IMR-90 (cell line): ENCODE results near the gene PLPPR3. TPM values are rescaled to one million over a fixed set of nuclear protein-coding genes. Genes with fewer than 3 reads are reported as not detected.

ENCODE experiments used
- ATAC-seq: fragments of 200-7000 bp; cut with Tn5 transposase; 2 replicates; pipeline ENCODE4 v1.9.1; 2020; ENCODE audit warnings: low read depth, mild to moderate bottlenecking, moderate library complexity
- BruUV-seq: library from RNA; stranded (reverse); fragments of 400-500 nt; replicated peaks from 2 replicates; lab custom pipeline; 2021; lab: Mats Ljungman, UMichigan
- CTCF ChIA-PET: fragments of 300-600 bp; formaldehyde crosslinking; extraction: SDS; loops from one replicate; lab custom pipeline; 2021; ENCODE audit warnings: antibody characterized with exemption; lab: Yijun Ruan, JAX
- POLR2A ChIA-PET: fragments of 300-600 bp; sonication (Branson Sonifier 250); formaldehyde crosslinking; loops from one replicate; lab custom pipeline; 2022; ENCODE audit warnings: antibody characterized with exemption; ENCODE audit not compliant: unreplicated experiment; lab: Charles Lee
- DNase-seq: peaks from one replicate; pipeline ENCODE4 v3.0.0; 2013
- H2AFZ ChIP-seq: replicated peaks from 2 replicates; pipeline ENCODE3; 2013; ENCODE audit warnings: low read length, mild to moderate bottlenecking; ENCODE audit not compliant: poor library complexity
- H2AK5ac ChIP-seq: 2 replicates; pipeline ENCODE4 v1.6.1; 2013; ENCODE audit warnings: low read depth, low read length, inconsistent platforms
- H2AK9ac ChIP-seq: replicated peaks from 2 replicates; pipeline ENCODE3; 2013; ENCODE audit warnings: mild to moderate bottlenecking, low read depth, low read length, moderate library complexity; ENCODE audit not compliant: poor library complexity
- H2BK120ac ChIP-seq: 2 replicates; pipeline ENCODE4 v1.6.1; 2013; ENCODE audit warnings: low read depth, low read length, inconsistent platforms
- H2BK15ac ChIP-seq: 3 replicates; pipeline ENCODE4 v1.6.1; 2013; ENCODE audit warnings: low read depth, low read length, inconsistent platforms
- H2BK20ac ChIP-seq: 2 replicates; pipeline ENCODE4 v1.6.1; 2013; ENCODE audit warnings: low read depth, mild to moderate bottlenecking, inconsistent platforms, low read length, moderate library complexity
- H2BK5ac ChIP-seq: 2 replicates; pipeline ENCODE4 v1.6.1; 2013; ENCODE audit warnings: mild to moderate bottlenecking, low read depth, low read length, inconsistent platforms; ENCODE audit not compliant: poor library complexity, severe bottlenecking
- H3K14ac ChIP-seq: replicated peaks from 2 replicates; pipeline ENCODE4 v1.6.1; 2013; ENCODE audit warnings: low read depth, low read length, inconsistent platforms
- H3K18ac ChIP-seq: 2 replicates; pipeline ENCODE4 v1.6.1; 2013; ENCODE audit warnings: low read depth, low read length, control low read depth
- H3K23ac ChIP-seq: 2 replicates; pipeline ENCODE4 v1.6.1; 2013; ENCODE audit warnings: low read depth, low read length, inconsistent platforms
- H3K27ac ChIP-seq: 2 replicates; pipeline ENCODE4 v1.5.1; 2013; ENCODE audit warnings: mild to moderate bottlenecking, control low read depth, low read length; ENCODE audit not compliant: insufficient read depth
- H3K27me3 ChIP-seq: 2 replicates; pipeline ENCODE4 v1.6.1; 2013; ENCODE audit warnings: low read length; ENCODE audit not compliant: control insufficient read depth, insufficient read depth
- H3K36me3 ChIP-seq: 2 replicates; pipeline ENCODE4 v1.6.1; 2013; ENCODE audit warnings: low read length, mixed read lengths; ENCODE audit not compliant: control insufficient read depth, insufficient read depth
- H3K4ac ChIP-seq: 2 replicates; pipeline ENCODE4 v1.6.1; 2013; ENCODE audit warnings: low read depth, low read length, inconsistent platforms
- H3K4me1 ChIP-seq: 2 replicates; pipeline ENCODE4 v1.6.1; 2013; ENCODE audit warnings: low read length, mixed read lengths; ENCODE audit not compliant: control insufficient read depth, insufficient read depth
- H3K4me2 ChIP-seq: 2 replicates; pipeline ENCODE4 v1.6.1; 2013; ENCODE audit warnings: low read depth, mild to moderate bottlenecking, control low read depth, low read length, moderate library complexity
- H3K4me3 ChIP-seq: 2 replicates; pipeline ENCODE4 v1.5.1; 2013; ENCODE audit warnings: low read depth, mild to moderate bottlenecking, control low read depth, low read length, moderate library complexity; ENCODE audit not compliant: insufficient read depth
- H3K56ac ChIP-seq: 2 replicates; pipeline ENCODE4 v1.6.1; 2013; ENCODE audit warnings: low read length, inconsistent platforms; ENCODE audit not compliant: insufficient read depth; ENCODE audit errors: extremely low read depth
- H3K79me1 ChIP-seq, 2 experiments: 2 replicates each; pipeline ENCODE4 v1.6.1; 2013; ENCODE audit warnings: low read length in 2 of 2, inconsistent platforms in 1 of 2, low read depth in 1 of 2
- H3K9ac ChIP-seq: 2 replicates; pipeline ENCODE4 v1.6.1; 2013; ENCODE audit warnings: low read depth, low read length, control low read depth
- H3K9me1 ChIP-seq: 2 replicates; pipeline ENCODE4 v1.6.1; 2013; ENCODE audit warnings: low read length, inconsistent platforms; ENCODE audit not compliant: insufficient read depth
- H3K9me3 ChIP-seq: 2 replicates; pipeline ENCODE4 v1.6.1; 2013; ENCODE audit warnings: low read length; ENCODE audit not compliant: control insufficient read depth, insufficient read depth
- H4K20me1 ChIP-seq: 2 replicates; pipeline ENCODE4 v1.6.1; 2013; ENCODE audit warnings: low read length, inconsistent platforms; ENCODE audit not compliant: insufficient read depth
- H4K5ac ChIP-seq: 2 replicates; pipeline ENCODE4 v1.6.1; 2013; ENCODE audit warnings: mild to moderate bottlenecking, low read depth, low read length, control low read depth
- H4K8ac ChIP-seq, 2 experiments: 2 replicates each; pipeline ENCODE4 v1.6.1; 2013; ENCODE audit warnings: low read depth in 2 of 2, low read length in 2 of 2, control low read depth in 1 of 2, inconsistent platforms in 1 of 2
- H4K91ac ChIP-seq: 2 replicates; pipeline ENCODE4 v1.6.1; 2013; ENCODE audit warnings: low read depth, low read length, inconsistent platforms; ENCODE audit not compliant: insufficient read depth
- BHLHE40 ChIP-seq: fragments of 150-350 bp; IDR thresholded peaks from 2 replicates; pipeline ENCODE4 v1.6.1; 2016; ENCODE audit warnings: mild to moderate bottlenecking, low read depth, low read length
- CEBPB ChIP-seq: IDR thresholded peaks from 2 replicates; pipeline ENCODE4 v1.6.1; 2012; ENCODE audit warnings: low read depth, low read length, improper control_type of control experiment
- CHD1 ChIP-seq: IDR thresholded peaks from 2 replicates; pipeline ENCODE4 v1.6.1; 2012; ENCODE audit warnings: low read depth, low read length, improper control_type of control experiment
- MAFK ChIP-seq: IDR thresholded peaks from 2 replicates; pipeline ENCODE4 v1.6.1; 2012; ENCODE audit warnings: low read depth, low read length, improper control_type of control experiment
- MAZ ChIP-seq: IDR thresholded peaks from 2 replicates; pipeline ENCODE4 v1.6.1; 2012; ENCODE audit warnings: low read depth, mild to moderate bottlenecking, low read length, improper control_type of control experiment, moderate library complexity, borderline replicate concordance
- MXI1 ChIP-seq: IDR thresholded peaks from 2 replicates; pipeline ENCODE4 v1.6.1; 2012; ENCODE audit warnings: low read depth, mild to moderate bottlenecking, low read length, moderate library complexity, borderline replicate concordance
- POLR2A ChIP-seq: IDR thresholded peaks from 2 replicates; pipeline ENCODE4 v1.6.1; 2012; ENCODE audit warnings: mild to moderate bottlenecking, low read depth, low read length
- RCOR1 ChIP-seq: IDR thresholded peaks from 2 replicates; pipeline ENCODE4 v1.6.1; 2012; ENCODE audit warnings: mild to moderate bottlenecking, low read length, improper control_type of control experiment; ENCODE audit not compliant: insufficient replicate concordance
- RFX5 ChIP-seq: IDR thresholded peaks from 2 replicates; pipeline ENCODE4 v1.8.0; 2012; ENCODE audit warnings: low read depth, mild to moderate bottlenecking, low read length, moderate library complexity
- SMC3 ChIP-seq: fragments of 150-350 bp; IDR thresholded peaks from 2 replicates; pipeline ENCODE4 v1.6.1; 2016; ENCODE audit warnings: low read depth, mild to moderate bottlenecking, antibody characterized with exemption, low read length, moderate library complexity
- WGBS, 2 experiments: methylation state at CpG; one replicate each; pipeline versions ENCODE4 v1.1.5 to v1.1.7; 2013; ENCODE audit warnings: missing lambda C conversion rate in 2 of 2; ENCODE audit not compliant: insufficient read length in 1 of 2; ENCODE audit errors: extremely low coverage in 2 of 2; 5-methylcytosine and 5-hydroxymethylcytosine counted together
- dilution Hi-C: fragments of 300-500 bp; cut with HindIII; formaldehyde crosslinking; loops from one replicate; pipeline ENCODE4 v1.14.3; 2018; ENCODE audit warnings: low sequenced_read_pairs; ENCODE audit not compliant: unreplicated experiment
- in situ Hi-C: fragments of 300-500 bp; cut with MboI; formaldehyde crosslinking; loops from 3 replicates; pipeline ENCODE4 v1.14.3; 2019; ENCODE audit warnings: low sequenced_read_pairs, inconsistent platforms, mixed read lengths
- intact Hi-C: fragments of 100-400 bp; cut with micrococcal nuclease; formaldehyde crosslinking; loops from 2 replicates; pipeline ENCODE4 v1.10.0; 2022
- polyA plus RNA-seq, 3 experiments: library from polyadenylated mRNA; depleted of rRNA; stranded (reverse); fragments of >200 nt; gene quantifications; 2 replicates each; pipeline ENCODE4 v1.2.3, GENCODE V29; 2012; ENCODE audit warnings: low replicate concordance in 1 of 3
- total RNA-seq: library from RNA; depleted of rRNA; stranded (reverse); fragments of >200 nt; gene quantifications from 2 replicates; pipeline ENCODE4 v1.2.3, GENCODE V29; 2012
- TF ChIP-seq, protein P1 (sequence below): conservative IDR thresholded peaks from 2 replicates; pipeline ENCODE4 v1.5.1; 2012; ENCODE audit warnings: mild to moderate bottlenecking, low read depth, low read length, improper control_type of control experiment
- TF ChIP-seq, protein P2 (sequence below): fragments of 150-350 bp; IDR thresholded peaks from 2 replicates; pipeline ENCODE4 v1.6.1; 2016; ENCODE audit warnings: low read depth, mild to moderate bottlenecking, low read length, moderate library complexity, borderline replicate concordance

The PLPPR3 gene
- total and polyA plus RNA-seq, 2 of the 4 experiments (the other 2 are of a cell fraction): 0.36 to 1.2 TPM

DNA sequence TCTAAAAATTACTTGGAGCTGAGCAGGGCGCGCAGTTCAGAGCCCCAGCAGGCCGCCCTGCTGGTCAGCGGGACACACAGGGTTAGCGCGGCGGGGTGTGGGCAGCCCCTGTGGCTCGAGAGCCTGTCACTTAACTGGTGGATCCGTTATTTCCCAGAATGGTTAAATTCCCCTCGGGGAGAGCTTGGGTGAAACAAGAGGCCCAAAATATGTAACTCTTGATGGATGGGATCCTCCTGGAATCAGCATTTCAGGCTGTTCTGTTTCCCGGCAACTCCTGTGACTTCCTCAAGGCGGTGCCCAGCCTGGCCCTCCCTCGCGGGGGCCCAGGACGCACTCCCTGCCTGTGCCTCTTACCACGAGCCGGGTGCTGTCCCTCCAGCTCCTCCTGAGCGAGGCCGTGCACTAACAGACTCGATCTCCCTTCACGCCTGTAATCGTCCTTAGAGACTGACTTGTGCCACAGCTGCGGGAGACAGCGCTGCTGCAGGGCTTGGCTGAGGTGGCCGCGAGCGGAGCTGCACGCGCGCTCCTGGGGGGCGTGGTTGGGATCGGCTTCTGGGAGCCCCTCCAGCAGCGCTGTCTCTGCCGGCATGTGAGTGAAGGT is 14.8 kb downstream of the PLPPR3 start:
- Histone ChIP-seq H3K27me3 (no peaks in the 10 kb centered on the region), H3K4me3 (no peak overlapping the region), H2AFZ (no peak overlapping the region), H3K27ac (no peak overlapping the region), H3K56ac (no peak overlapping the region), H2BK120ac (no peak overlapping the region), H2BK15ac (no peak overlapping the region), H3K79me1 (peaks cover 11 to 47% of the 10 kb centered on the region in 2 experiments), H3K4me2 (no peak overlapping the region), H3K36me3 (peaks cover 83% of the 10 kb centered on the region), H2AK9ac (no peak overlapping the region), H3K9me1 (0 out of 2 replicates have a peak, but pooled peaks cover 2% of the 10 kb centered on the region), H2AK5ac (no peak overlapping the region), H3K9ac (no peak overlapping the region), H3K9me3 (no peaks in the 10 kb centered on the region), H4K5ac (no peak overlapping the region), H2BK20ac (no peak overlapping the region), H3K4ac (no peak overlapping the region), H2BK5ac (no peak overlapping the region), H3K18ac (no peak overlapping the region), H3K4me1 (peaks cover 5% of the 10 kb centered on the region; the same call in 1 of the 2 replicates), H4K91ac (no peak overlapping the region), H4K20me1 (peaks cover 91% of the 10 kb centered on the region), H4K8ac (no peak overlapping the region), H3K14ac (no peak overlapping the region), H3K23ac (no peak overlapping the region)
- TF ChIP-seq, protein P1, sequence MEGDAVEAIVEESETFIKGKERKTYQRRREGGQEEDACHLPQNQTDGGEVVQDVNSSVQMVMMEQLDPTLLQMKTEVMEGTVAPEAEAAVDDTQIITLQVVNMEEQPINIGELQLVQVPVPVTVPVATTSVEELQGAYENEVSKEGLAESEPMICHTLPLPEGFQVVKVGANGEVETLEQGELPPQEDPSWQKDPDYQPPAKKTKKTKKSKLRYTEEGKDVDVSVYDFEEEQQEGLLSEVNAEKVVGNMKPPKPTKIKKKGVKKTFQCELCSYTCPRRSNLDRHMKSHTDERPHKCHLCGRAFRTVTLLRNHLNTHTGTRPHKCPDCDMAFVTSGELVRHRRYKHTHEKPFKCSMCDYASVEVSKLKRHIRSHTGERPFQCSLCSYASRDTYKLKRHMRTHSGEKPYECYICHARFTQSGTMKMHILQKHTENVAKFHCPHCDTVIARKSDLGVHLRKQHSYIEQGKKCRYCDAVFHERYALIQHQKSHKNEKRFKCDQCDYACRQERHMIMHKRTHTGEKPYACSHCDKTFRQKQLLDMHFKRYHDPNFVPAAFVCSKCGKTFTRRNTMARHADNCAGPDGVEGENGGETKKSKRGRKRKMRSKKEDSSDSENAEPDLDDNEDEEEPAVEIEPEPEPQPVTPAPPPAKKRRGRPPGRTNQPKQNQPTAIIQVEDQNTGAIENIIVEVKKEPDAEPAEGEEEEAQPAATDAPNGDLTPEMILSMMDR: no peak
- TF ChIP-seq RFX5 (no peak), RCOR1 (no peak), MXI1 (no peak), BHLHE40 (no peak), MAZ (no peak), CHD1 (no peak), SMC3 (no peak), CEBPB (no peak), MAFK (no peak), POLR2A (no peak)
- TF ChIP-seq, protein P2, sequence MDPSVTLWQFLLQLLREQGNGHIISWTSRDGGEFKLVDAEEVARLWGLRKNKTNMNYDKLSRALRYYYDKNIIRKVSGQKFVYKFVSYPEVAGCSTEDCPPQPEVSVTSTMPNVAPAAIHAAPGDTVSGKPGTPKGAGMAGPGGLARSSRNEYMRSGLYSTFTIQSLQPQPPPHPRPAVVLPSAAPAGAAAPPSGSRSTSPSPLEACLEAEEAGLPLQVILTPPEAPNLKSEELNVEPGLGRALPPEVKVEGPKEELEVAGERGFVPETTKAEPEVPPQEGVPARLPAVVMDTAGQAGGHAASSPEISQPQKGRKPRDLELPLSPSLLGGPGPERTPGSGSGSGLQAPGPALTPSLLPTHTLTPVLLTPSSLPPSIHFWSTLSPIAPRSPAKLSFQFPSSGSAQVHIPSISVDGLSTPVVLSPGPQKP: no peak
- in situ Hi-C loops: no loop called here
- 92% methylated on average over 22 of the region's 34 CpGs; no CpG with 5 or more reads in 1 of the 2 experiments for WGBS, 2 experiments
- no TSS peak for BruUV-seq
- intact Hi-C loops: no loop called here
- ChIA-PET CTCF (no interaction called here), POLR2A (no interaction called here)
- dilution Hi-C loops: no loop called here
- no peak for DNase-seq
- no peak for ATAC-seq
